A673 (cell line): ENCODE results near the gene ACSL3. TPM values are rescaled to one million over a fixed set of nuclear protein-coding genes. Genes with fewer than 3 reads are reported as not detected.

Experiments used
- BruUV-seq: library from RNA; stranded (reverse); fragments of 400-500 nt; replicated peaks from 2 replicates; lab custom pipeline; 2021; lab: Mats Ljungman, UMichigan
- CTCF ChIA-PET: fragments of 300-600 bp; sonication (Branson Sonifier 250); formaldehyde crosslinking; loops from one replicate; lab custom pipeline; 2022; ENCODE audit warnings: antibody characterized with exemption; lab: Charles Lee
- POLR2A ChIA-PET: fragments of 300-600 bp; sonication (Branson Sonifier 250); formaldehyde crosslinking; loops from one replicate; lab custom pipeline; 2022; ENCODE audit warnings: antibody characterized with exemption; ENCODE audit not compliant: low non-redundant PET; lab: Charles Lee
- DNase-seq: peaks from one replicate; pipeline ENCODE4 v3.0.0-alpha.2; 2015; ENCODE audit warnings: low spot score
- H3K27ac ChIP-seq: fragments of 200-600 bp; sonication (generic); 2 replicates; pipeline ENCODE4 v1.5.1; 2016; ENCODE audit warnings: mixed run types, low read depth, mild to moderate bottlenecking, mixed read lengths, antibody characterized with exemption, low read length; ENCODE audit not compliant: poor library complexity, severe bottlenecking
- H3K27me3 ChIP-seq: fragments of 200-600 bp; sonication (generic); replicated peaks from 2 replicates; pipeline ENCODE4 v1.6.1; 2017; ENCODE audit warnings: mixed run types, low read depth, mild to moderate bottlenecking, mixed read lengths, antibody characterized with exemption, low read length; ENCODE audit not compliant: insufficient read depth, poor library complexity
- H3K36me3 ChIP-seq: fragments of 200-600 bp; sonication (generic); 2 replicates; pipeline ENCODE4 v1.6.1; 2016; ENCODE audit warnings: mixed run types, mild to moderate bottlenecking, mixed read lengths, antibody characterized with exemption, low read length; ENCODE audit not compliant: insufficient read depth, poor library complexity, severe bottlenecking
- H3K4me1 ChIP-seq: fragments of 200-600 bp; sonication (generic); 2 replicates; pipeline ENCODE4 v1.6.1; 2017; ENCODE audit warnings: mixed run types, mild to moderate bottlenecking, mixed read lengths, antibody characterized with exemption, low read length; ENCODE audit not compliant: insufficient read depth, poor library complexity, severe bottlenecking
- H3K4me3 ChIP-seq: fragments of 200-600 bp; sonication (generic); 2 replicates; pipeline ENCODE4 v1.5.1; 2016; ENCODE audit warnings: low read depth, mixed run types, mild to moderate bottlenecking, mixed read lengths, low read length; ENCODE audit not compliant: poor library complexity, severe bottlenecking
- H3K9me3 ChIP-seq: fragments of 200-600 bp; sonication (generic); 2 replicates; pipeline ENCODE4 v1.6.1; 2016; ENCODE audit warnings: mixed run types, low read depth, mild to moderate bottlenecking, mixed read lengths, antibody characterized with exemption, low read length; ENCODE audit not compliant: poor library complexity, severe bottlenecking
- CTCF ChIP-seq: fragments of 300-800, 200-600 bp; sonication (generic); conservative IDR thresholded peaks from 2 replicates; pipeline ENCODE4 v1.5.1; 2017; ENCODE audit warnings: low read depth, mild to moderate bottlenecking, antibody characterized with exemption, low read length, moderate library complexity, mixed read lengths
- EZH2 ChIP-seq: fragments of 200-600 bp; sonication (generic); IDR thresholded peaks from 2 replicates; pipeline ENCODE4 v1.6.1; 2017; ENCODE audit warnings: borderline replicate concordance, low read depth, mild to moderate bottlenecking, mixed read lengths, antibody characterized with exemption, low read length; ENCODE audit not compliant: poor library complexity, severe bottlenecking
- intact Hi-C: fragments of 100-400 bp; cut with micrococcal nuclease; formaldehyde crosslinking; loops from one replicate; pipeline ENCODE4 v1.10.0; 2022; ENCODE audit not compliant: unreplicated experiment
- total RNA-seq: library from RNA; stranded (reverse); gene quantifications from 2 replicates; pipeline ENCODE4 v1.2.3, GENCODE V29; 2021

ACSL3 gene
- total RNA-seq, 1 experiment from 2014 or later: 163 TPM

DNA sequence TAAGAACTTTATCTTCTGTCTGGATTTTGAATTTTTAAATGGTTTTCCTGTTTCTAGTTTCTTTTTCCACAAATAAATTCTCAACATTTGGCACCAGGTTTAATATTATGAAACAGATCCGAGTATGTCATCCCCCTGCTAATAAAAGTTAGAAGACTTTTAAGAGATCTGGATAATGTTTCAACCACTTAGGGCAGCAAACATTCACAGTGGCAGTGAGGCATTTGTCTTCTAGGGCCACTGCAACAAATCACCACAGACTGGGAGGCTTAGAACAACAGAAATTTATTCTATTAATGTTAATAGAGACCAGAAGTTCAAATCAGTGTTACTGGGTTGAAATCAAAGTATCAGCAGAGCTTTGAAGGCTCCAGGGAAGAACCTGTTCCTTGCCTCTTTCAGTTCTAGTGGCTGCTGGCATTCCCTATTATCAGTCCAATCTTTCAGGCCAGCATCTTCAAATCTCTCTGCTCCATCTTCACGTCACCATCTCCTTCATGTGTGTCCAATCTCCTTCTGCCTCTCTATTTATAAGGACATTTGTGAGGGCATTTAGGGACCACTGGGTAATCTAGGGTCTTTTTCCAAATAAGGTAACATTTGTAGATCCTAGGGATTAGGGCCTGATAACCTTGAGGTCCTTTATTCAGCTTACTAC, 23.4 kb downstream of the ACSL3 start:
- CTCF ChIA-PET: no interaction called here
- intact Hi-C loops: no loop called here
- H3K4me1 ChIP-seq: peaks cover 35% of the 10 kb centered on the region
- H3K9me3 ChIP-seq: no peaks in the 10 kb centered on the region
- H3K27me3 ChIP-seq: no peaks in the 10 kb centered on the region
- no TSS peak for BruUV-seq
- TF ChIP-seq EZH2: no peak
- no peak for TF ChIP-seq CTCF
- H3K4me3 ChIP-seq: no peak overlapping the region
- DNase-seq: no peak
- POLR2A ChIA-PET: no interaction called here
- no peaks in the 10 kb centered on the region for H3K36me3 ChIP-seq
- peak overlapping the region; percentile 15 for H3K27ac ChIP-seq

GRCh38 chr2:222884805-222885424, 24.1 kb downstream of the ACSL3 start:
- CTCF ChIA-PET: no interaction called here
- no TSS peak for BruUV-seq
- no peak for DNase-seq
- POLR2A ChIA-PET: no interaction called here
- H3K9me3 ChIP-seq: no peaks in the 10 kb centered on the region
- no peak overlapping the region for H3K4me3 ChIP-seq
- H3K36me3 ChIP-seq: no peaks in the 10 kb centered on the region
- no peaks in the 10 kb centered on the region for H3K27me3 ChIP-seq
- peaks cover 34% of the 10 kb centered on the region for H3K4me1 ChIP-seq
- no peak overlapping the region for H3K27ac ChIP-seq
- intact Hi-C loops: no loop called here
- TF ChIP-seq CTCF (no peak), EZH2 (no peak)

DNA sequence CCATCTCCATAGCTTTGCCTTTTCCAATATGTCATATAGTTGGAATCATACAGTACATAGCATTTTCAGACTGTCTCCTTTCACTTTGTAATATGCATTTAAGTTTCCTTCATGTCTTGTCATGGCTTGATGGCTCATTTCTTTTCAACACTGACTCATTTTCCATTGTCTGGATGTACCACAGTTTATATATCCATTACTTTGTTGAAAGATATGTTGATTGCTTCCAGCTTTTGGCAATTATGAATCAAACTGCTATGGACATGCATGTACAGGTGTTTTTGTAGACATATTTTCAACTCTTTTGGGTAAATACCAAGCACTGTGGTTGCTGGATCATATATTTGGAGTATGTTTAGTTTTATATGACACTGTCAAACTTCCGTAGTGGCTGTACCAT, 26.3 kb downstream of the ACSL3 start:
- no peaks in the 10 kb centered on the region for H3K36me3 ChIP-seq
- intact Hi-C loops: no loop called here
- ChIA-PET CTCF (no interaction called here), POLR2A (no interaction called here)
- H3K4me3 ChIP-seq: no peak overlapping the region
- TF ChIP-seq EZH2: no peak
- TF ChIP-seq CTCF: no peak
- no peak for DNase-seq
- BruUV-seq: no TSS peak
- no peak overlapping the region for H3K27ac ChIP-seq
- H3K9me3 ChIP-seq: no peaks in the 10 kb centered on the region
- peaks cover 52% of the 10 kb centered on the region for H3K4me1 ChIP-seq
- H3K27me3 ChIP-seq: no peaks in the 10 kb centered on the region
